ENCODE measurements around the gene IQSEC1.

IQSEC1 gene

GRCh38 chr3:13106308-13107001 lies 33.2 kb upstream of the IQSEC1 start:
- no peak for DNase-seq

DNA sequence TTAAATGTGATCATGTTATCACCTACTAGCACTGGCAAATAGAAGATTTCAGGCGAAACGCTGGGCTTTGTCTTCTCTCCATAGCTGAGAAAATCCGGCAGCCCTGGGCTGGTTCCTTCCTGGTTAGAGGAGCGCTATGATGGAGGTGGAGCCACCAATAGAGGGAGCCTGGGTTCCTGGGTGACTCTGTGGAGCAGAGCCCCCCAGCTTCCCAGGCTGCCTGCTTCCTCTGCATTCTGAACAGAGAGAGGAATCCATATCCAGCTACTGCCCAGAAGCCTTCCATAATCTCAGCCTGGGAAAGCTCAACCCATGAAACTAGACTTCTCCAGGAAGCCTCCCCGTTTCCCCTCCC lies 32.6 kb upstream of the IQSEC1 start:
- no peak for DNase-seq

DNA sequence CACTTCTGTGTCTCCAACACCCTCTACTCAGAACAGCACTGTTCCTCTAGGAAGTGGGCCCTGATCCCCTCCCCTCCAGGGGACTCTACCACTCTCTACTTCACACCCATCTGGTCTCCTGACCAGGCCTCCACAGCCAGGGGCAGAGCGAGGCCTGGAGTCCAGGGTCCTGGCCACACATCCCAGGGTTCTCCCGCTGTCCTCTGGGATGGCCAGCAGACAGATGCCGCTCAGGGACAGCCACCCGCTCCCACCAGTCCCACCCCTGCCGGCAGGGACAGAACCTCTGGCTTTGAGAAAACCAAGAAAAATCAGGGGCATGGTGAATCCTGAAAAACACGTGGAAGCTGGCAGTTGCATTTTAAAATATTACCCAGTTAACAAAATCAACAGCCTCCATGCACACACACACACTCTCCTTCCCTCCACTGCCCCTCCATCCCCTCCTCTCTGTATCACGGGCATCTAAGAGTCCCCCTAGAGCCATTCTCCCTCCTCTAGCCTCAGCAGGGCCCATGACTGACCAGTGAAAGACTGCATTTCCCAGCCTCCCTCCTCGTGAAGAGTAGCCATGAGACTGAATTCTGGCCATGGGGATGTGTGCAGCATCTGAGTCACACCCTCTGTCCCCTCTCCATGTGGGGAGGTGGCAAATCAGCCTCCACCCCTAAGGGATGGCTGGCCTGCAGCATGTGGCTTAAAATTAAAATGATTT lies 32.1 kb upstream of the IQSEC1 start:
- no peak for DNase-seq

- DNase-seq: no peak
These were observed 31.3 kb upstream of the IQSEC1 start for GRCh38 chr3:13104511-13104910.

DNA sequence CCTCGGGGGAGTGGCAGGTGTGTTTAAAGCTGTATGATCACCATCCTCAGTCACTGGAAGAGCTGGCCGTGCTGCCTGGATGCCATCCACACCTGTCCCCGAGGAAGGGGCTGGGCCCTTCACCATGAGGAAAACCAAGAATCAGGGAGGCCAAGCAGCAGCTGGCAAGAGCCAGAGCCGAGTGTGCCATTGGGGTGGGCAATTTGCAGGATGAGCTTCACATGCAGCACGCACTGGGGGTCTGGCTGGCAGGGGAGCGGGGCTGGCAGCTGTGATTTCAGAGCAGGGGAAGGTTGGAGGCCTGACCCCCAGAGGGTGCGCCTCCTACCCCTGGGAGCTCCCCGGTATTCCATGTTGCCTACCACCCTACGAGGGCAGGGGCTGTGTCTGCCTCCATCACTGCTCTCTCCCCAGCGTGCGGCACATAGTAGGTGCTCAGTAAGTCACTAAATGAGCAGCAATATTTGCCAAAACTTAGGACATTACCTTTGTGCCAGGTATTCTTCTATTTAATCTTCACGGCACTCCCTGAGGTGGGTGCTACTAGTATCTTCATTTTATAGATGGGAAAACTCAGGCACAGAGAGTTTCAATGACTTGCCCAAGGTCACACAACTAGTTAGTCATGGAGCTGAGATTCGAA lies 30.3 kb upstream of the IQSEC1 start:
- DNase-seq: no peak

GRCh38 chr3:13102386-13103345 lies 29.4 kb upstream of the IQSEC1 start:
- DNase-seq: no peak

GRCh38 chr3:13099707-13100106 lies 26.5 kb upstream of the IQSEC1 start:
- DNase-seq: no peak

- DNase-seq: no peak
These were observed 25.2 kb upstream of the IQSEC1 start for GRCh38 chr3:13098192-13098988.

GRCh38 chr3:13096356-13096755 lies 23.1 kb upstream of the IQSEC1 start:
- no peak for DNase-seq

- DNase-seq: no peak
These were observed 22.2 kb upstream of the IQSEC1 start for GRCh38 chr3:13095408-13095937.

DNA sequence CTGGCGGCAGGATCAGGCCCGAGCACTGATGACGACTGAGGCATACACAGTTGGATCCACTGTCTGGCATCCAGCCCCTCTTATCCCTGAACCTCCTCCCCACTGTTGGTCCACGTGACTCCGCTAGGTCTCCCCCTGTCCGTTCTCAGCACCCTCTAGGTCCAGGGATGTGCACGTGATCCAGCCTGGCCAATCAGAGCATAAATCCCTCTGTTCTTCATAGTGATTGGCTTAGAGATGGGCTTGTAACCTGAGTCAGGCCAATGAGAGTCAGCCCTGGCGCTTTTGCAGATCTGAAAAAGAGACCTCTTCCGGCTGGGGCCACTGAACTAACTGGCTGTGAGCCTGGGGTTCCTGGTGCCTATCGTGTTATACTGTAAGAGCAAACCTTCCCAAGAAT lies 20.5 kb upstream of the IQSEC1 start:
- no peak for DNase-seq

DNA sequence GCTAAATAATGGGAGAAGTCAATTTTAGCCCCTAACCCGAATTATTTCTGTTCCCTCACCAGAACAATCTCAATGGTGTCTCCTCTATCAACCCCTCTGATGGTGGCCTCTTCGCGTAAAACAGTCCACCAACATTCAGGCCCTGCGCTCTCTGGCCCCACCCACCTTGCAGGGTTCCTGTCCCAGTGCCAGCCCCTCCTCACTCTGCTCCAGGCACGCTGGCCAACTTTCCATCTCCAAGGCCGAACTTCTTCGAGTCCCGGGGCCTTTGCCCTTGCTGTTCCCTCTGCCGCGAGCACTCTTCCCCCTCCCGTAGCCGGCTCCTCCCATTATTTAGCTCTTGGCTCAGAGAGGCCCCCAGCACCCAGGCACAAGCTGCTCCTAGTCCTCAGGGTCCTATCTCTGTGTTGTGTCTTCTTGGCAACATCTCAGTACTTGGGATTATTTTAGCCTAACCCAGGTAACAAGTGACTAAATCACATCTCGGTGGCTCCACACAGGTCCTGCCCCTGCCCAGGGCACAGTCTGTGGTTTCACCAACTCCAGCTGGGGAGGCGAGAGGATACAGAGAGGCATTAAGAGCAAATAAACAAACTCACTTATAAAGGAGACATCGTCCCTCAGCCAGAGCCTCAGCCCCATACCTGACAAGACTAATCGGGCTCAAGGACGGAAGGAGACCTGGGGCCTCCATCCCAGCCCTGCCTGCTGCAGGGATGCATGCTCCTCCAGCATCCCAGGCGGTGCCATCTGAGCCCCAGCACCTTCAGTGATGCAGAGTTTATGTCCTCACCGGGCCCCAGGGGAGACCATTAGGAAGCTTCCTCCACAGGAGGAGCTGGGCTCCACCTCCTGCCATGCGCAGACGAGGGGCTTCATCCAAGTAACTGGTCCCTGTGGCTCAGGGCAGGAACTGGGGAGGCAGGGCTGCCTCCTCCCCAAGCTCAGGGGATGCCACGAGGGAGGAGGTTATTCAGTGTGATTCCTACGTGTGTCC lies 19.7 kb upstream of the IQSEC1 start:
- DNase-seq: no peak

DNA sequence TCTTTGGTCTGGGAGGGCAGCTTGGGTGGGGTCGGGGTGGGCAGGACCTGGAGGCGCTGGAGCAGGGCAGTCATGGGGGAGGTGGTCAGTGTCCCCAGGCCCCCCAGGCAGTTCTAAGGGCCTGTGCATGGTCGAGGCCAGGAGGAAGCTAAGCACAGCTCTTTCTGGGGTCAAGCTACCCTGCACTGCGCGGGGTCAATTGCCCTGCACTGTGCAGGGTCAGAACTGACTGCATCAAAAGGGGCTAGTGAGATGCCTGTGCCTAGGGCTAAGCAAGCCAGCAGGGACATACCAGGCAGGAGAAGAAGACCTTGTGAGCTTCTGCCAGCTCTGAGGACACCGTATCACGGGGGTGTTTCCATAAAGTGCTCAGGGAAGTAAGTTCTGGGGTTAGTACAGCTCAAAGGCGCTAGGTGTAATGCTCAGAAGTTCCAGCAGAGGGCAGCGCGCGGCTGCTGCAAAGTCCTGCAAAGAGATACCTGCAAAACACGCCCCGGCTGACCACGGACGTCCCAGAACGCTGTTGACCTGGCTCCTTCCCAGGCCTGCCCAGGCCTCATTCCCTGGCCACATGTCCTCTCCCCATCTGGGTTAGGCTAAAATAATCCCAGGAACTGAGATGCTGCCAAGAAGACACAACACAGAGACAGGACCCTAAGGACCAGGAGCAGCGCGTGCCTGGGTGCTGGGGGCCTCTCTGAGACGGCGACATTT lies 18.8 kb upstream of the IQSEC1 start:
- peak; percentile 65 for DNase-seq

DNA sequence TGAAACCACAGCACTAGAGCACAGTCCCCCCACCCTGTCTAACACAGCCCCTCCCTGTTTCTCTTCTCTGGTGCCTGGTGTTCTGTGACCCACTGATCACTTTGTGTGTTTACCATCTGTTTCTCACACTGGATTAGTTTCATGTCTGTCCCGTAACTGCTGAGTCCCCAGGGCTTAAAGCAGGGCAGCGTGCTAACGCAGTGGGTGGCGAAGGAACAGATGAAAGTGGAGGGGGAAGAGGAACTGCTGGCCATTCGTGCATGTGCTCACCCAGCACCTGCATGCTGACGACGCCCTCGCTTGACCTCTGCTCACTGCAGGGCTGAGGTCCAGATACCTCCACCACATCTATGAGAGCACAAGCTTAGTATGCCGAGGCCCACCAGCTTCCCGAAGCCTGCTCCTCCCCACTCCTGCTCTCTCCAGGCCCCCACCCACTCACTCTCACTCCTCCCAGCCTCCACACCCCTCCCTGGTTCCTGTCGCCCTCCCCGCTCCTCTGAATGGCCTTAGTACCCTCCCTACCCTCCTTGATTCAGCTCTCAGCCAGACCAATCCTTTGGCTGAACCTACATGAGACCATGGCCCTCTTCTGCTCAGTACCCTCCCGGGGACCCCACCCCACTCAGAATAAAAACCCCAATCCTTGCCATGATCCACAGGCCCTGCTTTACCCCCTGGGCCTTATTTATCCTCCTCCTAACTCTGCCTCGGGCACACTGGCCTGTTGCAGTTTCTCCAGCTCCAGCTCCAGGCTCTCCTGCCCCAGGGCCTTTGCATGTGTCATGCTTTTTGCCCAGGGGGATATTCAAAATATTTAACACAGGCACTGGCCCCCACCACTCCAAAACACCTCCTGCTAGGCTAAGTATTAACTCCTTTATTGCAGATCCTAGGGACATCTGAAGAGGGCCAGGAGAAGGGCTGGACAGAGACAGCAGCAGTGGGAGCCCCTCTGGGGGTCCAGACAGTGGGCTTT lies 15.1 kb upstream of the IQSEC1 start:
- DNase-seq: no peak

- no peak for DNase-seq
These were observed 14.2 kb upstream of the IQSEC1 start for GRCh38 chr3:13087320-13087990.

GRCh38 chr3:13086531-13086981 lies 13.3 kb upstream of the IQSEC1 start:
- no peak for DNase-seq

GRCh38 chr3:13085846-13086179 lies 12.6 kb upstream of the IQSEC1 start:
- DNase-seq: no peak
